ENCODE results near the gene HS1BP3. TPM values are rescaled to one million over a fixed set of nuclear protein-coding genes. Genes with fewer than 3 reads are reported as not detected.

HS1BP3 gene
- total RNA-seq, 1 donor from 2014 or later, result 10.0 TPM

GRCh38 chr2:20676353-20677215, 25.7 kb upstream of the HS1BP3 start:
- TF ChIP-seq EZH2phosphoT487 (IDR thresholded peaks at IDR 0.05), result no peak
- TF ChIP-seq EZH2 (IDR thresholded peaks at IDR 0.05), result no peak
- TF ChIP-seq CTCF (IDR thresholded peaks at IDR 0.05), result peak; percentile 24
- H3K36me3 ChIP-seq, result no peaks in the 10 kb centered on the region
- no peak overlapping the region for H3K9ac ChIP-seq
- DNase-seq (ENCODE audit: low spot score), result no peak
- H3K4me2 ChIP-seq, result no peak overlapping the region
- peaks cover 8% of the 10 kb centered on the region for H3F3A ChIP-seq (ENCODE audit: low read depth)
- no peaks in the 10 kb centered on the region for H3K79me2 ChIP-seq (ENCODE audit: low read depth)
- no peak overlapping the region for H3K4me3 Mint-ChIP-seq
- H3K4me1 ChIP-seq, result peaks cover 20% of the 10 kb centered on the region
- no peak overlapping the region for H2AFZ ChIP-seq (replicated peaks)
- no peaks in the 10 kb centered on the region for H3K9me3 ChIP-seq (ENCODE audit: low read depth)
- H3K27me3 Mint-ChIP-seq (ENCODE audit: insufficient read depth, low read depth), result peaks cover 32% of the 10 kb centered on the region
- H3K27me3 ChIP-seq, result peaks cover 43% of the 10 kb centered on the region
- H3K4me1 Mint-ChIP-seq, result peaks cover 30% of the 10 kb centered on the region
- peaks cover 35% of the 10 kb centered on the region for H4K20me1 ChIP-seq (ENCODE audit: low read depth)
- H3K36me3 Mint-ChIP-seq, result peaks cover 4% of the 10 kb centered on the region
- H3K9me3 Mint-ChIP-seq, result no peaks in the 10 kb centered on the region
- no peak overlapping the region for H3K4me3 ChIP-seq
- no peak overlapping the region for H3K27ac Mint-ChIP-seq
- no peak overlapping the region for H3K27ac ChIP-seq

- H3K79me2 ChIP-seq (ENCODE audit: low read depth), result no peaks in the 10 kb centered on the region
- no peaks in the 10 kb centered on the region for H3K9me3 ChIP-seq (ENCODE audit: low read depth)
- H3K36me3 Mint-ChIP-seq, result peaks cover 4% of the 10 kb centered on the region
- no peak overlapping the region for H3K4me3 Mint-ChIP-seq
- peak; percentile 51 for DNase-seq (ENCODE audit: low spot score)
- no peak for TF ChIP-seq EZH2 (IDR thresholded peaks at IDR 0.05)
- TF ChIP-seq CTCF (IDR thresholded peaks at IDR 0.05), result no peak
- TF ChIP-seq EZH2phosphoT487 (IDR thresholded peaks at IDR 0.05), result no peak
- H3K27me3 Mint-ChIP-seq (ENCODE audit: insufficient read depth, low read depth), result peaks cover 38% of the 10 kb centered on the region
- H3K36me3 ChIP-seq, result no peaks in the 10 kb centered on the region
- H3K9ac ChIP-seq, result no peak overlapping the region
- H3K4me2 ChIP-seq, result no peak overlapping the region
- no peak overlapping the region for H3K4me3 ChIP-seq
- H3K27me3 ChIP-seq, result peaks cover 51% of the 10 kb centered on the region
- peaks cover 42% of the 10 kb centered on the region for H4K20me1 ChIP-seq (ENCODE audit: low read depth)
- H3K9me3 Mint-ChIP-seq, result no peaks in the 10 kb centered on the region
- H3K4me1 ChIP-seq, result peaks cover 20% of the 10 kb centered on the region
- H3K4me1 Mint-ChIP-seq, result peaks cover 33% of the 10 kb centered on the region
- peaks cover 8% of the 10 kb centered on the region for H3F3A ChIP-seq (ENCODE audit: low read depth)
- no peak overlapping the region for H2AFZ ChIP-seq (replicated peaks)
- no peak overlapping the region for H3K27ac ChIP-seq
- H3K27ac Mint-ChIP-seq, result no peak overlapping the region
These were observed 24.9 kb upstream of the HS1BP3 start for GRCh38 chr2:20675701-20676352.

- H3F3A ChIP-seq (ENCODE audit: low read depth), result peaks cover 10% of the 10 kb centered on the region
- peaks cover 4% of the 10 kb centered on the region for H3K36me3 Mint-ChIP-seq
- H3K27ac ChIP-seq, result no peak overlapping the region
- no peak overlapping the region for H3K9ac ChIP-seq
- no peaks in the 10 kb centered on the region for H3K9me3 ChIP-seq (ENCODE audit: low read depth)
- no peak for DNase-seq (ENCODE audit: low spot score)
- H3K27me3 Mint-ChIP-seq (ENCODE audit: insufficient read depth, low read depth), result peaks cover 41% of the 10 kb centered on the region
- no peaks in the 10 kb centered on the region for H3K36me3 ChIP-seq
- peaks cover 49% of the 10 kb centered on the region for H4K20me1 ChIP-seq (ENCODE audit: low read depth)
- H3K4me3 ChIP-seq, result no peak overlapping the region
- H3K9me3 Mint-ChIP-seq, result no peaks in the 10 kb centered on the region
- peaks cover 20% of the 10 kb centered on the region for H3K4me1 ChIP-seq
- H3K4me3 Mint-ChIP-seq, result no peak overlapping the region
- peak overlapping the region; percentile 59 for H3K27ac Mint-ChIP-seq
- TF ChIP-seq EZH2 (IDR thresholded peaks at IDR 0.05), result no peak
- TF ChIP-seq EZH2phosphoT487 (IDR thresholded peaks at IDR 0.05), result no peak
- no peak for TF ChIP-seq CTCF (IDR thresholded peaks at IDR 0.05)
- H2AFZ ChIP-seq (replicated peaks), result no peak overlapping the region
- H3K27me3 ChIP-seq, result peaks cover 58% of the 10 kb centered on the region
- H3K4me1 Mint-ChIP-seq, result peaks cover 33% of the 10 kb centered on the region
- no peak overlapping the region for H3K4me2 ChIP-seq
- no peaks in the 10 kb centered on the region for H3K79me2 ChIP-seq (ENCODE audit: low read depth)
These were observed 24.2 kb upstream of the HS1BP3 start for GRCh38 chr2:20674974-20675679.

Data from neural progenitor cell (in vitro differentiated cells).